Ishikawa (cell line): ENCODE data around the gene RXFP2.

Experiments used
- FOXM1 ChIP-seq: IDR thresholded peaks from 2 replicates; pipeline ENCODE4 v1.6.1; 2012; ENCODE audit warnings: low read depth, borderline replicate concordance
- RAD21 ChIP-seq: IDR thresholded peaks from 2 replicates; pipeline ENCODE4 v1.6.1; 2012; ENCODE audit warnings: low read depth
- TAF1 ChIP-seq: IDR thresholded peaks from 2 replicates; pipeline ENCODE4 v1.6.1; 2012; ENCODE audit warnings: low read depth, mild to moderate bottlenecking
- YY1 ChIP-seq: IDR thresholded peaks from 2 replicates; pipeline ENCODE4 v1.6.1; 2012; ENCODE audit warnings: low read depth
- ZBTB7A ChIP-seq: IDR thresholded peaks from 2 replicates; pipeline ENCODE4 v1.6.1; 2012; ENCODE audit warnings: low read depth
- TF ChIP-seq, protein P1 (sequence below): IDR thresholded peaks from 2 replicates; pipeline ENCODE4 v1.6.1; 2012

- TF ChIP-seq RAD21 (no peak), ZBTB7A (no peak), FOXM1 (no peak), TAF1 (no peak), YY1 (no peak)
- TF ChIP-seq, protein P1, sequence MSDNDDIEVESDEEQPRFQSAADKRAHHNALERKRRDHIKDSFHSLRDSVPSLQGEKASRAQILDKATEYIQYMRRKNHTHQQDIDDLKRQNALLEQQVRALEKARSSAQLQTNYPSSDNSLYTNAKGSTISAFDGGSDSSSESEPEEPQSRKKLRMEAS = no peak
These were observed 25.9 kb downstream of the RXFP2 start for GRCh38 chr13:31765138-31765785.
